HepG2 (cell line): ENCODE results near the gene B3GNT7. TPM values are rescaled to one million over a fixed set of nuclear protein-coding genes. Genes with fewer than 3 reads are reported as not detected.

Experiments
- HNRNPLL ChIP-seq: fragments of 200-400 bp; formaldehyde crosslinking; IDR thresholded peaks from 2 replicates; pipeline ENCODE4 v1.6.1; 2017; ENCODE audit warnings: mild to moderate bottlenecking, low read depth, low read length; ENCODE audit not compliant: poor library complexity, severe bottlenecking
- KDM3A ChIP-seq: IDR thresholded peaks from 2 replicates; pipeline ENCODE4 v1.6.1; 2018; ENCODE audit warnings: low read depth, missing compliant biosample characterization
- KDM4B ChIP-seq: sonication (generic); formaldehyde crosslinking; IDR thresholded peaks from 2 replicates; pipeline ENCODE4 v1.4.0; 2020; ENCODE audit warnings: missing genetic modification reagents
- MXI1 ChIP-seq: IDR thresholded peaks from 3 replicates; pipeline ENCODE4 v1.6.1; 2012; ENCODE audit warnings: low read depth, low read length, inconsistent platforms, borderline replicate concordance
- NFIC ChIP-seq: IDR thresholded peaks from 2 replicates; pipeline ENCODE4 v1.6.1; 2012; ENCODE audit warnings: mild to moderate bottlenecking, low read length, inconsistent platforms
- PAF1 ChIP-seq: IDR thresholded peaks from 2 replicates; pipeline ENCODE4 v1.6.1; 2016; ENCODE audit warnings: missing genetic modification reagents, missing compliant biosample characterization
- RFXANK ChIP-seq: IDR thresholded peaks from 2 replicates; pipeline ENCODE4 v1.6.1; 2016
- SP140L ChIP-seq: sonication (generic); formaldehyde crosslinking; IDR thresholded peaks from 2 replicates; pipeline ENCODE4 v1.4.0; 2020; ENCODE audit warnings: missing genetic modification reagents, borderline replicate concordance
- TCF7 ChIP-seq: sonication (generic); IDR thresholded peaks from 2 replicates; pipeline ENCODE4 v1.6.1; 2016; ENCODE audit warnings: antibody characterized with exemption, low read depth
- TRIM24 ChIP-seq: sonication (generic); formaldehyde crosslinking; IDR thresholded peaks from 2 replicates; pipeline ENCODE4 v1.8.0; 2022; ENCODE audit warnings: mild to moderate bottlenecking, missing genetic modification reagents
- ZBTB40 ChIP-seq, 2 experiments: fragments of 450-650 bp in 1 of 2; sonication (generic) in 1 of 2; formaldehyde crosslinking in 1 of 2; IDR thresholded peaks; 2 replicates each; pipeline versions ENCODE4 v1.6.1 to v1.8.0; 2016 to 2022; ENCODE audit warnings: antibody characterized with exemption in 1 of 2, mild to moderate bottlenecking in 1 of 2, missing genetic modification reagents in 1 of 2
- ZNF274 ChIP-seq: sonication (generic); formaldehyde crosslinking; IDR thresholded peaks from 2 replicates; pipeline ENCODE4 v1.5.1; 2020; ENCODE audit warnings: mild to moderate bottlenecking, missing genetic modification reagents
- ZNF280D ChIP-seq: sonication (generic); formaldehyde crosslinking; IDR thresholded peaks from 2 replicates; pipeline ENCODE4 v1.5.1; 2020; ENCODE audit warnings: mild to moderate bottlenecking, missing genetic modification reagents
- ZNF549 ChIP-seq: sonication (generic); formaldehyde crosslinking; IDR thresholded peaks from 2 replicates; pipeline ENCODE4 v1.5.0; 2020; ENCODE audit warnings: missing genetic modification reagents
- ZNF597 ChIP-seq: sonication (generic); formaldehyde crosslinking; IDR thresholded peaks from 2 replicates; pipeline ENCODE4 v1.5.0; 2020; ENCODE audit warnings: missing genetic modification reagents
- ZNF75D ChIP-seq: sonication (generic); formaldehyde crosslinking; IDR thresholded peaks from 2 replicates; pipeline ENCODE4 v1.8.1; 2023; ENCODE audit warnings: missing genetic modification reagents, mild to moderate bottlenecking, borderline replicate concordance
- ZNF775 ChIP-seq: sonication (generic); formaldehyde crosslinking; IDR thresholded peaks from 2 replicates; pipeline ENCODE4 v1.4.0; 2020; ENCODE audit warnings: missing genetic modification reagents, mild to moderate bottlenecking, moderate library complexity, borderline replicate concordance
- polyA plus RNA-seq, 8 experiments: library from polyadenylated mRNA; depleted of rRNA in 3 of 8; stranded (reverse) in 7 of 8; unstranded in 1 of 8; fragments of >200 nt; fragmentation: Illumina TruSeq in 4 of 8; extraction: Trizol in 4 of 8; gene quantifications; 2 replicates each; pipeline versions ENCODE4 v1.2.1 to v1.2.3, GENCODE V29; 2011 to 2016; ENCODE audit warnings: low read depth in 4 of 8, missing spikeins in 1 of 8, mixed read lengths in 1 of 8; ENCODE audit not compliant: insufficient read depth in 1 of 8
- total RNA-seq, 5 experiments: library from RNA; depleted of rRNA; stranded (reverse); fragments of >200 nt; fragmentation: Illumina TruSeq; extraction: Trizol; gene quantifications; 2 replicates each; pipeline ENCODE4 v1.2.3, GENCODE V29; 2016; ENCODE audit warnings: low read depth in 1 of 5

Gene B3GNT7
- total and polyA plus RNA-seq, 2 of the 13 experiments (the other 11 are each of a cell fraction or from before 2014, with no cell fraction given) = 0.04 to 0.24 TPM

GRCh38 chr2:231388725-231389346 is 6.7 kb upstream of the B3GNT7 start (continued):
- TF ChIP-seq HNRNPLL (peak; percentile 28), KDM4B (CRISPR knock-in tag) (no peak), TRIM24 (CRISPR knock-in tag) (no peak), ZNF597 (CRISPR knock-in tag) (no peak), RFXANK (CRISPR knock-in tag) (no peak), KDM3A (CRISPR knock-in tag) (0 out of 2 replicates have a peak, but pooled peaks have one; percentile 4), ZNF775 (CRISPR knock-in tag) (no peak), SP140L (no peak), ZNF274 (CRISPR knock-in tag) (0 out of 2 replicates have a peak, but pooled peaks have one; percentile 36), ZNF549 (CRISPR knock-in tag) (no peak), ZNF280D (CRISPR knock-in tag) (0 out of 2 replicates have a peak, but pooled peaks have one; percentile 23), TCF7 (no peak), ZBTB40 (IDR thresholded peaks at IDR 0.05) (no peak), ZBTB40 (CRISPR knock-in tag; IDR thresholded peaks at IDR 0.05) (no peak), NFIC (no peak), ZNF75D (CRISPR knock-in tag) (no peak), MXI1 (no peak), PAF1 (CRISPR knock-in tag) (no peak)
